OCI-LY7 (cell line): ENCODE data around the gene OR6A2.

ENCODE experiments used
- CTCF ChIP-seq: fragments of 200-600 bp; sonication (generic); conservative IDR thresholded peaks from 2 replicates; pipeline ENCODE4 v1.5.1; 2014; ENCODE audit warnings: mild to moderate bottlenecking, antibody characterized with exemption, low read length, moderate library complexity, mixed read lengths
- EZH2phosphoT487 ChIP-seq: fragments of 200-600 bp; sonication (generic); IDR thresholded peaks from 2 replicates; pipeline ENCODE4 v1.6.1; 2018; ENCODE audit warnings: low read depth, borderline replicate concordance, mild to moderate bottlenecking, mixed run types, antibody characterized with exemption, low read length, moderate library complexity, mixed read lengths

- TF ChIP-seq CTCF = no peak
- no peak for TF ChIP-seq EZH2phosphoT487
Observed at GRCh38 chr11:6817694-6818093, 18.2 kb upstream of the OR6A2 start.
